ENCODE measurements around the gene CCDC146. TPM values are rescaled to one million over a fixed set of nuclear protein-coding genes. Genes with fewer than 3 reads are reported as not detected.
"Not testable (repeated sequence)": the region's sequence is repeated elsewhere in the genome, so short reads cannot be mapped to it uniquely, and the experiment has no call there.

CCDC146 gene
- total and polyA plus RNA-seq, 2 experiments from 2014 or later = 1.9 to 4.0 TPM

DNA sequence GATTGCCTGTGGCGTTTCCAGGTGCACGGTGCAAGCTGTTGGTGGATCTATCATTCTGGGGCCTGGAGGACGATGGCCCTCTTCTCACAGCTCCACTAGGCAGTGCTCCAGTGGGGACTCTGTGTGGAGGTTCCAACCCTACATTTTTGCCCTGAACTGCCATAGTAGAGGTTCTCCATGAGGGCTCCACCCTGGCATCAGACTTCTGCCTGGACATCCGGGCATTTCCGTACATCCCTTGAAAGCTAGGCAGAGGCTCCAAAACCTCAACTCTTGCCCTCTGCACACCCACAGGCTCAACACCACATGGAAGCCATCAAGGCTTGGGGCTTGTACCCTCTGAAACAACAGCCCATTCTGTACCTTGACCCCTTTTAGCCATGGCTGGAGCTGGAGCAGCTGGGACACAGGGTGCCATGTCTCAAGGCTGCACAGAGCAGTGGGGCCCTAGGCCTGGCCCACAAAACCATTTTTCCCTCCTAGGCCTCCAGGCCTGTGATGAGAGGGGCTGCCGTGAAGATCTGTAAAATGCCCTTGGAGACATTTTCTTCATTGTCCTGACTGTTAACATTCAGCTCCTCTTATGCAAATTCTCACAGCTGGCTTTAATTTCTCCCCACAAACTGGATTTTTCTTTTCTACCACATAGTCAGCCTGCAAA lies 87.2 kb downstream of the CCDC146 start:
- H3K36me3 ChIP-seq (replicated peaks; ENCODE audit: insufficient read depth, low read depth) = no peaks in the 10 kb centered on the region
- H3K27me3 ChIP-seq = no peaks in the 10 kb centered on the region
- WGBS (ENCODE audit: low lambda C conversion rate, missing lambda C conversion rate) = 95% methylated on average over 6 of the region's 6 CpGs
- no peak for TF ChIP-seq CTCF (IDR thresholded peaks at IDR 0.05; ENCODE audit: poor library complexity)
- H3K9me3 ChIP-seq (ENCODE audit: low read depth) = no peaks in the 10 kb centered on the region
- H3K4me1 ChIP-seq (ENCODE audit: insufficient read depth) = no peaks in the 10 kb centered on the region
- no peak overlapping the region for H3K4me2 ChIP-seq
- H3K27ac ChIP-seq = no peak overlapping the region
- no peaks in the 10 kb centered on the region for H3K79me2 ChIP-seq
- no peaks in the 10 kb centered on the region for H4K20me1 ChIP-seq (ENCODE audit: insufficient read depth, poor library complexity, severe bottlenecking)
- no peak overlapping the region for H2AFZ ChIP-seq
- no peak for DNase-seq (ENCODE audit: low spot score)
- no peak overlapping the region for H3K4me3 ChIP-seq
- H3K9me2 ChIP-seq (replicated peaks; ENCODE audit: insufficient read depth) = no peaks in the 10 kb centered on the region

DNA sequence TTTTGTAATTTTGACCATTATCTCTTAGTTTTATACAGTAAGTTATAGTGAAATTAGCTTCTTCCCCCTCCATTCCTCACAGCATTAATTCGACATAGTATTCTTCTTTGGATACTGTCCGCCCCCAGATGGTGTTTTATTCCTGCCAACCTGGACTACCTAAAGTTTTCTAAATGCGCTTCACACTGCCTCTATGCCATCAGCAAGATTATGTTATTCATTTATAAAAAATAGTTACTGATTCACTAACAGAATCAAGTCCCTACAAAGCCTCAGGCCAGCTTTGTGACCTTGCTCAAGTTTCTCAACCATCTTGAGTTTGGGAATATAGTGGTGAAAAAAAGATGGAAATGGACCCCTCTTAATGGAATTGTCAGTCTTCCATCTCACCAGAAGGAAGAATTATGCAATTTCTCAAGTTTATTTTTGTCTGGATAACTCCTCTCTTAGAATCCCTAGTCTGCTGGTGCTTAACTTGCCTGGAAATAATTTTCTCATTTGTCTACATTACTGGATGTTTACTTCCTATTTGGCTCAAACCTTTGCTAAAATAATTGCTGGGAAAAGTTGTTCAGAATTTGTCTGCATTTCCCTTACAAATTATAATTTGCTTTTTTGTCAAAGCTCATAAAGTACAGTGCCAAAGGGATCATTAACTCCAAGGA lies 93.9 kb downstream of the CCDC146 start:
- TF ChIP-seq EZH2 (IDR thresholded peaks at IDR 0.05; ENCODE audit: borderline replicate concordance) = no peak
- TF ChIP-seq CTCF (IDR thresholded peaks at IDR 0.05; ENCODE audit: poor library complexity) = no peak
- TF ChIP-seq EZH2phosphoT487 (IDR thresholded peaks at IDR 0.05; ENCODE audit: low read depth, severe bottlenecking, unreplicated experiment) = no peak
- Histone ChIP-seq H3K9me3 (ENCODE audit: low read depth) (no peaks in the 10 kb centered on the region), H3K9me2 (replicated peaks; ENCODE audit: insufficient read depth) (no peaks in the 10 kb centered on the region), H3K36me3 (replicated peaks; ENCODE audit: insufficient read depth, low read depth) (no peaks in the 10 kb centered on the region), H3K27ac (no peak overlapping the region), H3K27me3 (no peaks in the 10 kb centered on the region), H3K4me1 (ENCODE audit: insufficient read depth) (no peaks in the 10 kb centered on the region), H2AFZ (no peak overlapping the region), H3K79me2 (no peaks in the 10 kb centered on the region), H3K4me2 (no peak overlapping the region), H4K20me1 (ENCODE audit: insufficient read depth, poor library complexity, severe bottlenecking) (no peaks in the 10 kb centered on the region), H3K4me3 (no peak overlapping the region)
- no peak for DNase-seq (ENCODE audit: low spot score)
- WGBS (ENCODE audit: low lambda C conversion rate, missing lambda C conversion rate) = 89% methylated on average over 3 of the region's 3 CpGs

GRCh38 chr7:77217474-77218185 lies 95.2 kb downstream of the CCDC146 start:
- no peak overlapping the region for H3K4me3 ChIP-seq
- H3K36me3 ChIP-seq (replicated peaks; ENCODE audit: insufficient read depth, low read depth) = no peaks in the 10 kb centered on the region

GRCh38 chr7:77219701-77220331 lies 97.4 kb downstream of the CCDC146 start:
- not testable (repeated sequence) for DNase-seq (ENCODE audit: low spot score); H2AFZ ChIP-seq; H3K9me2 ChIP-seq (replicated peaks; ENCODE audit: insufficient read depth); H3K4me3 ChIP-seq; H3K79me2 ChIP-seq; H3K36me3 ChIP-seq (replicated peaks; ENCODE audit: insufficient read depth, low read depth); H3K4me1 ChIP-seq (ENCODE audit: insufficient read depth); H3K27me3 ChIP-seq; H3K27ac ChIP-seq; H3K9me3 ChIP-seq (ENCODE audit: low read depth); H3K4me2 ChIP-seq; H4K20me1 ChIP-seq (ENCODE audit: insufficient read depth, poor library complexity, severe bottlenecking)
- WGBS (ENCODE audit: low lambda C conversion rate, missing lambda C conversion rate) = 92% methylated on average over 10 of the region's 10 CpGs

More at GRCh38 chr7:77217474-77218185, 95.2 kb downstream of the CCDC146 start:
- DNase-seq (ENCODE audit: low spot score) = no peak
- no peak overlapping the region for H2AFZ ChIP-seq
- H3K27ac ChIP-seq = no peak overlapping the region
- no peaks in the 10 kb centered on the region for H3K27me3 ChIP-seq
- H3K79me2 ChIP-seq = no peaks in the 10 kb centered on the region
- WGBS (ENCODE audit: low lambda C conversion rate, missing lambda C conversion rate) = 98% methylated on average over 2 of the region's 2 CpGs
- no peaks in the 10 kb centered on the region for H3K9me2 ChIP-seq (replicated peaks; ENCODE audit: insufficient read depth)
- H3K9me3 ChIP-seq (ENCODE audit: low read depth) = no peaks in the 10 kb centered on the region
- no peak for TF ChIP-seq EZH2phosphoT487 (IDR thresholded peaks at IDR 0.05; ENCODE audit: low read depth, severe bottlenecking, unreplicated experiment)
- no peak for TF ChIP-seq CTCF (IDR thresholded peaks at IDR 0.05; ENCODE audit: poor library complexity)
- no peak for TF ChIP-seq EZH2 (IDR thresholded peaks at IDR 0.05; ENCODE audit: borderline replicate concordance)
- H3K4me2 ChIP-seq = no peak overlapping the region
- no peaks in the 10 kb centered on the region for H3K4me1 ChIP-seq (ENCODE audit: insufficient read depth)
- H4K20me1 ChIP-seq (ENCODE audit: insufficient read depth, poor library complexity, severe bottlenecking) = no peaks in the 10 kb centered on the region
